Lung (tissue), 12 donors: ENCODE measurements around the gene APBB1. TPM values are rescaled to one million over a fixed set of nuclear protein-coding genes. Genes with fewer than 3 reads are reported as not detected.
A peak's percentile ranks its signal among the peaks of the same experiment; 100 is the strongest.

Experiments used
- ATAC-seq: fragments of 200-7000 bp; cut with Tn5 transposase; one replicate; pipeline ENCODE4 v1.9.1; 2020; ENCODE audit warnings: moderate number of reproducible peaks; ENCODE audit not compliant: insufficient read depth, low FRiP score
- DNase-seq, 3 donors: peaks; one replicate each; pipeline ENCODE4 v3.0.0-alpha.2; 2013 to 2017
- H3K27ac ChIP-seq, 2 donors: one replicate each; pipeline ENCODE4 v1.5.1; 2013; ENCODE audit warnings: mild to moderate bottlenecking in 2 of 2, moderate library complexity in 2 of 2, control low read depth in 1 of 2, inconsistent platforms in 1 of 2, low read depth in 1 of 2, low read length in 1 of 2
- H3K27me3 ChIP-seq, 3 donors: one replicate each; pipeline ENCODE4 v1.5.1; 2013; ENCODE audit warnings: low read length in 2 of 3; ENCODE audit not compliant: control insufficient read depth in 3 of 3, insufficient read depth in 3 of 3
- H3K36me3 ChIP-seq, 4 donors: one replicate each; pipeline ENCODE4 v1.5.1; 2013; ENCODE audit warnings: low read length in 4 of 4, mild to moderate bottlenecking in 1 of 4, moderate library complexity in 1 of 4; ENCODE audit not compliant: control insufficient read depth in 4 of 4, insufficient read depth in 4 of 4
- H3K4me1 ChIP-seq, 5 donors: one replicate each; pipeline ENCODE4 v1.5.1; 2013; ENCODE audit warnings: low read length in 5 of 5, mild to moderate bottlenecking in 2 of 5, moderate library complexity in 1 of 5; ENCODE audit not compliant: control insufficient read depth in 5 of 5, insufficient read depth in 5 of 5
- H3K4me3 ChIP-seq: one replicate; pipeline ENCODE4 v1.5.1; 2013; ENCODE audit warnings: mild to moderate bottlenecking, control low read depth, moderate library complexity
- H3K9ac ChIP-seq, 2 donors: one replicate each; pipeline ENCODE4 v1.5.1; 2013; ENCODE audit warnings: low read length in 2 of 2, control low read depth in 1 of 2; ENCODE audit not compliant: insufficient read depth in 1 of 2
- H3K9me3 ChIP-seq, 4 donors: one replicate each; pipeline ENCODE4 v1.5.1; 2013; ENCODE audit warnings: low read length in 3 of 4, mild to moderate bottlenecking in 1 of 4, moderate library complexity in 1 of 4; ENCODE audit not compliant: control insufficient read depth in 4 of 4, insufficient read depth in 3 of 4
- CTCF ChIP-seq: IDR thresholded peaks from 2 replicates; pipeline ENCODE4 v1.5.1; 2012; ENCODE audit warnings: mild to moderate bottlenecking; ENCODE audit errors: control extremely low read depth, extremely low read depth
- WGBS, 2 donors: extraction: QIAGEN DNeasy Blood & Tissue Kit; methylation state at CpG; one replicate each; pipeline ENCODE4 v1.1.7; 2013; 5-methylcytosine and 5-hydroxymethylcytosine counted together
- polyA plus RNA-seq, 2 donors: library from polyadenylated mRNA; stranded (reverse); fragments of 200-250 nt; gene quantifications; one replicate each; pipeline ENCODE4 v1.2.1, GENCODE V29; 2013
- total RNA-seq, 2 donors: library from RNA; depleted of rRNA in 1 of 2; stranded (reverse); fragments of >200 nt in 1 of 2; gene quantifications; one replicate each; pipeline ENCODE4 v1.2.1, GENCODE V29; 2014 to 2021
- donor health status: control.
- donor health status: control.
- donor health status: Bipolar disorder and iron deficiency.
- donor health status: healthy.
- donor health status: DM: yes; HTN: yes; CAD: no.

Gene APBB1
- total and polyA plus RNA-seq, 4 donors: 18.8 to 42.0 (median 30.6) TPM

DNA sequence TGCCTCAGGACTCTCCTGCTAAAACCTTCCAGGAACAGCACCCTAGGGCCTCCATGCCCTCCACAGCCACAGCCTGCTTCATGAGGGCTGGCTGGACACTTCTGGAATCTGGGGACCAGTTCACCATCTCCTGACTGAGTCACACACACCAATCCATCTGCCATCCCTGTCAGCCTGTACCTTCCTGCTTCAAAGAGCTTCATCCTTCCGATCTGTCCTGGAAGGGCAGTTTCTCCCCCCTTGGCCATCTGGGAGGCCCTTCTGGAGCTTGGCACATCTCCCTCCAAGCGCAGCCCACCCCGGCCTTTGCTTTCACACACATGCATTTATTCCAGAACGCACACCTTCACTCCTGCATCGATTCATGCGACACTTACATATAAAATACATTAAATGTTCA, 13.0 kb downstream of the APBB1 start:
- H3K4me1 ChIP-seq: peaks cover 0 to 2% (median 0%) of the 10 kb centered on the region in 5 donors
- no peak for DNase-seq
- H3K9me3 ChIP-seq: no peaks in the 10 kb centered on the region
- no peak overlapping the region for H3K9ac ChIP-seq
- no peak for ATAC-seq
- no peaks in the 10 kb centered on the region for H3K27me3 ChIP-seq
- no peak overlapping the region for H3K27ac ChIP-seq
- 95 to 98% methylated on average over 6 of the region's 6 CpGs for WGBS, 2 donors
- TF ChIP-seq CTCF: no peak
- no peak overlapping the region for H3K4me3 ChIP-seq
- H3K36me3 ChIP-seq: peaks cover 5 to 16% (median 7%) of the 10 kb centered on the region in 4 donors

- peak; percentile 49 to 72 (median 56) for DNase-seq
- whole genome bisulfite sequencing, 2 donors: 85 to 91% methylated on average over 13 of the region's 13 CpGs
- H3K9me3 ChIP-seq: no peaks in the 10 kb centered on the region
- H3K36me3 ChIP-seq: peaks cover 5 to 13% (median 6%) of the 10 kb centered on the region in 4 donors
- H3K4me1 ChIP-seq: peaks cover 0 to 2% (median 0%) of the 10 kb centered on the region in 5 donors
- no peak overlapping the region for H3K27ac ChIP-seq
- H3K27me3 ChIP-seq: no peaks in the 10 kb centered on the region
- no peak for ATAC-seq
- no peak overlapping the region for H3K9ac ChIP-seq
- TF ChIP-seq CTCF: no peak
- H3K4me3 ChIP-seq: no peak overlapping the region
Measured at GRCh38 chr11:6405052-6405667, 13.7 kb downstream of the APBB1 start.

DNA sequence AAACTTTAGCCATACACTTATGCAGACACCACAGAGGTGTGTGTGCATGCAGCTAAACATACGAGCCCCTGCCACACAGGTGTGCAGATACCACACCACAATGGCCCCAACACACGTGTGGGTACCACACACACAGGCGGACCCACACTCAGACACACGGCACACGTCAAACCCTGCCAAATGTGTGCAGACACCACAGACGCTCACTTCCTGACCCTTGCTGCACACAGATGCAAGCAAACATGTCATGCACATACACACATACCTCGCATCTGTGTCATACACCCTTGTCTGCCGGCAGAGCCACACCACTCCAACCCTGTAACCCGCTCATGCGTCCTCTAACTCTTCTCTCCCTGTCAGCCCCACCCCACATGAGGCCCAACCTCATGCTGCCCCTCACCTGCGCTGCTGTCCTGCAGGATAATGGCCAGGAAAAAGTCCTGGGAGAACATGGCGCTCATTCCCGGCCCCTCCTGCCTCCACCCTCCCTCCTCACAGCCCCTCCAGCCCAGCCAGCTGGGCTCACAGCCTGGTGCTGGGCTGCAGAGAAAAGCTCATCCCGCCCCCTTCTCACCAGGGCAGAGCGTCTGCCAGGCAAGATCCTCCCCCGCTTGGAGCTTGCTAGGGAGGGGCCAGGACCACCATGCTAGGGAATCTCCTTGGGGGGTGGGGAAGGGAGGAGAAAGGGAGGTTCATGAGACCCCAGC, 14.4 kb downstream of the APBB1 start:
- Histone ChIP-seq H3K36me3 (peaks cover 2 to 13% (median 6%) of the 10 kb centered on the region in 4 donors), H3K4me3 (no peak overlapping the region), H3K4me1 (peaks cover 0 to 2% (median 0%) of the 10 kb centered on the region in 5 donors), H3K27ac (no peak overlapping the region), H3K9ac (no peak overlapping the region), H3K27me3 (no peaks in the 10 kb centered on the region), H3K9me3 (no peaks in the 10 kb centered on the region)
- no peak for TF ChIP-seq CTCF
- 82 to 90% methylated on average over 16 of the region's 16 CpGs for WGBS, 2 donors
- ATAC-seq: no peak
- DNase-seq: no peak
